ENCODE data around the gene MAU2. TPM values are rescaled to one million over a fixed set of nuclear protein-coding genes. Genes with fewer than 3 reads are reported as not detected.

Gene MAU2
- total RNA-seq (2022; extraction: Qiagen RNA extraction): 11.7 to 14.6 TPM (median 12.6 TPM) in 5 replicates

GRCh38 chr19:19320361-19321140 lies at the start of gene MAU2, which contains the start of gene SUGP1:
Gene MAU2, plus strand, starts transcription at chr19:19320829. Its CDS starts 31 bp downstream, at chr19:19320860.
Gene SUGP1, minus strand, starts transcription at chr19:19320509. Its CDS starts 13 bp downstream, at chr19:19320496.

GRCh38 chr19:19404879-19405860 lies 84.5 kb downstream of the MAU2 start, which contains the start of gene GATAD2A:
Gene GATAD2A, plus strand, starts transcription at chr19:19405675. Its CDS starts 59,671 bp downstream, at chr19:19465346.

Other genes with a start within 250 kb of the MAU2 start
- 20.7 to 24.5 TPM (median 24.3 TPM) in 5 replicates for gene TMEM161A, start 182.4 kb upstream of the MAU2 start, total RNA-seq (2022; extraction: Qiagen RNA extraction)
- gene MEF2B, start 150.6 kb upstream of the MAU2 start, total RNA-seq (2022; extraction: Qiagen RNA extraction): 0.20 to 0.77 TPM (median 0.37 TPM) in 5 replicates
- gene BORCS8, start 128.7 kb upstream of the MAU2 start, total RNA-seq (2022; extraction: Qiagen RNA extraction): 7.3 to 12.0 TPM (median 11.3 TPM) in 5 replicates
- 29.5 to 45.6 TPM (median 44.5 TPM) in 5 replicates for gene RFXANK, start 128.6 kb upstream of the MAU2 start, total RNA-seq (2022; extraction: Qiagen RNA extraction)
- gene NR2C2AP, start 117.4 kb upstream of the MAU2 start, total RNA-seq (2022; extraction: Qiagen RNA extraction): 28.5 to 30.0 TPM (median 29.1 TPM) in 5 replicates
- gene NCAN, start 108.9 kb upstream of the MAU2 start, total RNA-seq (2022; extraction: Qiagen RNA extraction): 0.01 to 0.23 TPM (median 0.10 TPM) in 5 replicates
- 0.37 to 0.62 TPM (median 0.47 TPM) in 5 replicates for gene TM6SF2, start 47.5 kb upstream of the MAU2 start, total RNA-seq (2022; extraction: Qiagen RNA extraction)
- 21.3 to 30.2 TPM (median 24.2 TPM) in 5 replicates for gene SUGP1, start 320 bp upstream of the MAU2 start, total RNA-seq (2022; extraction: Qiagen RNA extraction)
- gene GATAD2A, start 84.8 kb downstream of the MAU2 start, total RNA-seq (2022; extraction: Qiagen RNA extraction): 39.9 to 44.6 TPM (median 42.7 TPM) in 5 replicates
- gene TSSK6, start 194.7 kb downstream of the MAU2 start, total RNA-seq (2022; extraction: Qiagen RNA extraction): 1.2 to 1.9 TPM (median 1.5 TPM) in 5 replicates
- gene NDUFA13, start 195.4 kb downstream of the MAU2 start, total RNA-seq (2022; extraction: Qiagen RNA extraction): 141 to 164 TPM (median 157 TPM) in 5 replicates
- gene YJEFN3, start 208.1 kb downstream of the MAU2 start, total RNA-seq (2022; extraction: Qiagen RNA extraction): 2.4 to 4.2 TPM (median 3.0 TPM) in 5 replicates
- 0.13 to 0.38 TPM (median 0.21 TPM) in 5 replicates for gene CILP2, start 217.4 kb downstream of the MAU2 start, total RNA-seq (2022; extraction: Qiagen RNA extraction)

Measured in A549 treated with Hydrocortisone at 1 μM for 4 hours (cell line).